ENCODE results near the gene DUSP12. TPM values are rescaled to one million over a fixed set of nuclear protein-coding genes. Genes with fewer than 3 reads are reported as not detected.

The DUSP12 gene
- total and polyA plus RNA-seq, 9 of the 15 experiments (the other 6 are each of a cell fraction or from before 2014, with no cell fraction given), result 10.4 to 81.4 (median 43.6) TPM

DNA sequence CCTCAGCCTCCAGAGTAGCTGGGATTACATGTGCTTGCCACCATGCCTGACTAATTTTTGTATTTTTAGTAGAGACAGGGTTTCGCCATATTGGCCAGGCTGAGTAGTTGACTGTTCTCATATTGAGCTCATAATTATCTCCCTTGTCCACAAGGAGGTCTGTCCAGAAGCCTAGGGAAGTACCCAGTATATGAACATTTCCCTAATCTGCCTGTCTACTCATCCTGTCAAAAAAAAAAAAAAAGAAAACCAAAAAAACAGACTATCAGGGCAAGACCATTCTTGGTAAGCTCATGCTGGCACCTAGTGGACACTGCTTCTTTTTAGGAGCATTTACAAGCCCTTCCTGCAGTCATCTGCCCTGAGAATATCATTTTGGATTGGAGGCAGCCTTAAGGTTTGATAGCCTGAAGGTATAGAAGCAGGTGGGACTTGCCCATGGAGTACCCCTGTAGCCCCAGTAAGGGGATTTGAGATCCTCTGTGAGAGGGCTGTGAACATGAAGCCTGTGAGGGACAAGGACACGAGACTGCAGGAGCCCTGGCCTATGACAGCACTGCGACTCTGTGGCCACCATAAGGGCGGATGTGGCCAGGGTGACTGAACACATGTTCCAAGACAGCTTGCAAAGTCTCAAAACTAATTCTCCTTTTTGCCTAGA is 10.8 kb upstream of the DUSP12 start (continued):
- TF ChIP-seq HDAC1 (IDR thresholded peaks at IDR 0.05) (peak in 1 of 2 experiments; percentile 46; a peak in 1 of 4 replicates), SAP30 (IDR thresholded peaks at IDR 0.05; ENCODE audit: borderline replicate concordance, insufficient read depth, low read depth, low read length, poor library complexity, severe bottlenecking) (no peak), ZNF766 (CRISPR knock-in tag; conservative IDR thresholded peaks at IDR 0.05) (no peak; the same call in 1 of the 2 replicates), NFE2 (IDR thresholded peaks at IDR 0.05; ENCODE audit: low read depth) (peak; percentile 48), CC2D1A (IDR thresholded peaks at IDR 0.05) (peak; percentile 93)
- TF ChIP-seq, protein P1, sequence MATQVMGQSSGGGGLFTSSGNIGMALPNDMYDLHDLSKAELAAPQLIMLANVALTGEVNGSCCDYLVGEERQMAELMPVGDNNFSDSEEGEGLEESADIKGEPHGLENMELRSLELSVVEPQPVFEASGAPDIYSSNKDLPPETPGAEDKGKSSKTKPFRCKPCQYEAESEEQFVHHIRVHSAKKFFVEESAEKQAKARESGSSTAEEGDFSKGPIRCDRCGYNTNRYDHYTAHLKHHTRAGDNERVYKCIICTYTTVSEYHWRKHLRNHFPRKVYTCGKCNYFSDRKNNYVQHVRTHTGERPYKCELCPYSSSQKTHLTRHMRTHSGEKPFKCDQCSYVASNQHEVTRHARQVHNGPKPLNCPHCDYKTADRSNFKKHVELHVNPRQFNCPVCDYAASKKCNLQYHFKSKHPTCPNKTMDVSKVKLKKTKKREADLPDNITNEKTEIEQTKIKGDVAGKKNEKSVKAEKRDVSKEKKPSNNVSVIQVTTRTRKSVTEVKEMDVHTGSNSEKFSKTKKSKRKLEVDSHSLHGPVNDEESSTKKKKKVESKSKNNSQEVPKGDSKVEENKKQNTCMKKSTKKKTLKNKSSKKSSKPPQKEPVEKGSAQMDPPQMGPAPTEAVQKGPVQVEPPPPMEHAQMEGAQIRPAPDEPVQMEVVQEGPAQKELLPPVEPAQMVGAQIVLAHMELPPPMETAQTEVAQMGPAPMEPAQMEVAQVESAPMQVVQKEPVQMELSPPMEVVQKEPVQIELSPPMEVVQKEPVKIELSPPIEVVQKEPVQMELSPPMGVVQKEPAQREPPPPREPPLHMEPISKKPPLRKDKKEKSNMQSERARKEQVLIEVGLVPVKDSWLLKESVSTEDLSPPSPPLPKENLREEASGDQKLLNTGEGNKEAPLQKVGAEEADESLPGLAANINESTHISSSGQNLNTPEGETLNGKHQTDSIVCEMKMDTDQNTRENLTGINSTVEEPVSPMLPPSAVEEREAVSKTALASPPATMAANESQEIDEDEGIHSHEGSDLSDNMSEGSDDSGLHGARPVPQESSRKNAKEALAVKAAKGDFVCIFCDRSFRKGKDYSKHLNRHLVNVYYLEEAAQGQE (IDR thresholded peaks at IDR 0.05; ENCODE audit: borderline replicate concordance), result peak; percentile 95
- TF ChIP-seq, protein P1 (CRISPR knock-in tag; IDR thresholded peaks at IDR 0.05; ENCODE audit: low read depth), result no peak
- TF ChIP-seq, protein P2, sequence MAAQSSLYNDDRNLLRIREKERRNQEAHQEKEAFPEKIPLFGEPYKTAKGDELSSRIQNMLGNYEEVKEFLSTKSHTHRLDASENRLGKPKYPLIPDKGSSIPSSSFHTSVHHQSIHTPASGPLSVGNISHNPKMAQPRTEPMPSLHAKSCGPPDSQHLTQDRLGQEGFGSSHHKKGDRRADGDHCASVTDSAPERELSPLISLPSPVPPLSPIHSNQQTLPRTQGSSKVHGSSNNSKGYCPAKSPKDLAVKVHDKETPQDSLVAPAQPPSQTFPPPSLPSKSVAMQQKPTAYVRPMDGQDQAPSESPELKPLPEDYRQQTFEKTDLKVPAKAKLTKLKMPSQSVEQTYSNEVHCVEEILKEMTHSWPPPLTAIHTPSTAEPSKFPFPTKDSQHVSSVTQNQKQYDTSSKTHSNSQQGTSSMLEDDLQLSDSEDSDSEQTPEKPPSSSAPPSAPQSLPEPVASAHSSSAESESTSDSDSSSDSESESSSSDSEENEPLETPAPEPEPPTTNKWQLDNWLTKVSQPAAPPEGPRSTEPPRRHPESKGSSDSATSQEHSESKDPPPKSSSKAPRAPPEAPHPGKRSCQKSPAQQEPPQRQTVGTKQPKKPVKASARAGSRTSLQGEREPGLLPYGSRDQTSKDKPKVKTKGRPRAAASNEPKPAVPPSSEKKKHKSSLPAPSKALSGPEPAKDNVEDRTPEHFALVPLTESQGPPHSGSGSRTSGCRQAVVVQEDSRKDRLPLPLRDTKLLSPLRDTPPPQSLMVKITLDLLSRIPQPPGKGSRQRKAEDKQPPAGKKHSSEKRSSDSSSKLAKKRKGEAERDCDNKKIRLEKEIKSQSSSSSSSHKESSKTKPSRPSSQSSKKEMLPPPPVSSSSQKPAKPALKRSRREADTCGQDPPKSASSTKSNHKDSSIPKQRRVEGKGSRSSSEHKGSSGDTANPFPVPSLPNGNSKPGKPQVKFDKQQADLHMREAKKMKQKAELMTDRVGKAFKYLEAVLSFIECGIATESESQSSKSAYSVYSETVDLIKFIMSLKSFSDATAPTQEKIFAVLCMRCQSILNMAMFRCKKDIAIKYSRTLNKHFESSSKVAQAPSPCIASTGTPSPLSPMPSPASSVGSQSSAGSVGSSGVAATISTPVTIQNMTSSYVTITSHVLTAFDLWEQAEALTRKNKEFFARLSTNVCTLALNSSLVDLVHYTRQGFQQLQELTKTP (IDR thresholded peaks at IDR 0.05; ENCODE audit: low read depth in 1 of 2, partially characterized antibody in 2 of 2), result peak in 1 of 2 experiments; percentile 59
- TF ChIP-seq, protein P3, sequence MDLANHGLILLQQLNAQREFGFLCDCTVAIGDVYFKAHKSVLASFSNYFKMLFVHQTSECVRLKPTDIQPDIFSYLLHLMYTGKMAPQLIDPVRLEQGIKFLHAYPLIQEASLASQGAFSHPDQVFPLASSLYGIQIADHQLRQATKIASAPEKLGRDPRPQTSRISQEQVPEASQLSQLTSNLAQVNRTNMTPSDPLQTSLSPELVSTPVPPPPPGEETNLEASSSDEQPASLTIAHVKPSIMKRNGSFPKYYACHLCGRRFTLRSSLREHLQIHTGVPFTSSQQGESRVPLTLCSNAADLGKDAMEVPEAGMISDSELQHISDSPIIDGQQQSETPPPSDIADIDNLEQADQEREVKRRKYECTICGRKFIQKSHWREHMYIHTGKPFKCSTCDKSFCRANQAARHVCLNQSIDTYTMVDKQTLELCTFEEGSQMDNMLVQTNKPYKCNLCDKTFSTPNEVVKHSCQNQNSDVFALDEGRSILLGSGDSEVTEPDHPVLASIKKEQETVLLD (IDR thresholded peaks at IDR 0.05), result 0 out of 2 replicates have a peak, but pooled peaks have one; percentile 38
